Stimulated activated CD4-positive, alpha-beta T cell treated with anti-CD3 and anti-CD28 coated beads, TNF-alpha, amount 100 ng/mL, for 48 hours (primary cell): ENCODE data around the gene COX6B2.

Source experiments
- DNase-seq, 3 donors: peaks; one replicate each; pipeline ENCODE4 v3.0.0-alpha.2; 2020; ENCODE audit warnings: low read depth in 3 of 3

The COX6B2 gene

DNA sequence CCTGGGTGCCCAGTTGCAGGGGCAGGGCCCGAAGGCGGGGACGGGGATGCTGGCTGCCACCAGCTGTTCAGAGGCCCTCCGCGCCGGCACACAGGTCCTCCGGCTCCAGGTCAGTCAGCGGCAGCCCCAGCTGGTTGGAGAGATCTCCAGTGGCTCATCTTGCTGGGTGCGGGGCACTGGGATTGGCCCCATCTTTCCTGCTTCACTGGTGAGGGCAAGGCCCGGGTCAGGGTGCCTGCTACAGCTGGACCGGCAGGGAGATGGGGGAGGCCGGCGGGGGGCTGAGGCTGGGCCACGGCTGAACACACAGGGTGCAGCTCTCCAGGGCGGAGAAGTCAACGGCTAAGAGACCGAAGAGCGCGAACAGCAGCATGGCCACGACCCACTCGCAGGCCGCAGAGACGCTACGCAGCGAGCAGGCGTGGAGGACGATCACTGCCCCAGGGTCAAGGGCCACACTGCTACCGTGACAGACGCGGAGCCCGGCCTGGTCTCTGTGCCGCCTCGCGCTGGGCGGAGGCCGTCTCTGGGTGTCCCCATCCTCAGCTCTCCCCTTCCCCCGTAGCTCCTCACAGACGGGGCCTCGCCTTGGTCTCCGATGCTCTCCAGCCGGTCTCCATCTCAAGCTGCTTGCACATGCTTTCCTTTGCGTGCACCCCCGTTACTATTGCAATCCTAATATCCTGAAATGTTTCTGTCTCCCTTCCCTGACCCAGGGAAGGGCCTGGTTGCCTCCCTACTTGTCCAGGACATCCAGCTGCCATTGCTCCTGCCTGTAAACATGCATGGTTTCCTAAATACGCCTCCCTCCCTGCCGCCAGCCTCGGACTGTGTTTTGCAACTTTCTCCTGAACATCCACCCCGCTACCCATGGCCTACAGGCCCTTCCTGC lies 41.7 kb downstream of the COX6B2 start:
- no peak for DNase-seq

DNA sequence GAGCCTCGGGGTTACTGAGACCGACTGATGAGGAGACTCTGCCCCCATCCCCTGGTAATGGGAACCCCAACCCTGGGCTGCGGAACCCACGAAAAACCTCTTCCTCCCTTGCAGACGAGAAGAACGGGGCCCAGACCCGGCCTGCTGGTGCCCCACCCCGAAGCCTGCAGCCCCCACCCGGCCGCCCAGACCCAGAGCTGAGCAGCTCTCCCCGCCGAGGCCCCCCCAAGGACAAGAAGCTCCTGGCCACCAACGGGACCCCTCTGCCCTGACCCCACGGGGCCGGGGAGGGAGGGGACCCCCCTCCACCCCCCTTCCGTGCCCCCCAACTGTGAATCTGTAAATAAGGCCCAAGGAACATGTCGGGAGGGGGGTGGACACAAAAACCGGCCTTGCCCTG lies 42.7 kb downstream of the COX6B2 start:
- DNase-seq, result no peak

DNA sequence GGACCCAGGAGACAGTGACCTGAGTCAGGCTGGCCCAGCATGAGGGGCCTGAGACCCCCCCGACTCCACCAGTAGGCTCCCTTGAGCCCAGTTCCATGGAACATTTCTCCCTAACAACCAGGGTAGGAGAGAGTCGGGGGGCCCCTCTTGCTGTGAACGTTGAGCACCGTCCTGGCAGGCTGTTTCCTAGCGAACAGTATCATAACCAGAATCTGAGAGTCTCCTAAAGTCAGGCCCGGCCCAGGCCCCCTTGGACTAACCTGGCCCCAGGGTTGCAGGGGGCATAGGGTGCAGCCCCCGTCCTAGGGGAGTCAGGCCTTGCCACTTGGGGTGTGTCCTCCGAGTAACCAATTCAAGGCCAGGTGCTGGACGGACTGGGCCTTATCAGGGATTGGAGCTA lies 43.1 kb downstream of the COX6B2 start:
- DNase-seq, result no peak

DNA sequence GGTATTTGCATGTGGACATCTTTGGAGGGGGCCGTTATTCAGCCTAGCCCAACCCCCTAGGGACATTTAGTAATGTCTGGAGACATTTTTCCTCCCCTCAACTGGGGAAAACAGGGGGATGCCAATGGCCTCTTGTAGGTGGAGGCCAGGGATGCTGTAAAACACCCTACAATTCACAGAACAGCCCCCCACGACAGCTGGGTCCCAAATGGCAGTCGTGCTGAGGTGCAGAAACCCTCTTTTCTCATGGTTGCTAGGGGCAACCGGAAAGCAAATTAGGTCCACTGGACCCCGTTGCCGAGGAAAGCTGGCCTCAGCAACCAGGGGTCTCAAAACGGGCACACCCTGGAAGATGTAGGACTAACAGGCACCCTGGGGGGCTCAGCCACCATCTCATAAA lies 44.0 kb downstream of the COX6B2 start:
- DNase-seq, result no peak

DNA sequence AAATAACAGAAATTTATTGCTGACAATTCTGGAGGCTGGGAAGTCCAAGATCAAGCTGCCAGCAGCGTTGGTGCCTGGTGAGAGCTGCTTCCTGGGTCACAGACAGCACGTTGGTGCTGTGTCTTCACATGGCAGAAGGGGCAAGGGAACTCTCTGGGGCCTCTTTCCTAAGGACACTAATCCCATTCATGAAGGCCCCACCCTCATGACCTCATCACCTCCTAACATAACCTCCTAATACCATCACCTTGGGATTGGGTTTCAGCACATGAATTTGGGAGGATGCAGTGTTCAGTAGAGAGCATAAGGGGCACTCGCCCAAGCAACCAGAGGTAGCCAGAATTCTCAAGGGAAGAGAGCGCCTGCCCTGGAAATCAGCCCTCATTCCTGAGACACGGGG lies 45.1 kb downstream of the COX6B2 start:
- DNase-seq, result no peak

DNA sequence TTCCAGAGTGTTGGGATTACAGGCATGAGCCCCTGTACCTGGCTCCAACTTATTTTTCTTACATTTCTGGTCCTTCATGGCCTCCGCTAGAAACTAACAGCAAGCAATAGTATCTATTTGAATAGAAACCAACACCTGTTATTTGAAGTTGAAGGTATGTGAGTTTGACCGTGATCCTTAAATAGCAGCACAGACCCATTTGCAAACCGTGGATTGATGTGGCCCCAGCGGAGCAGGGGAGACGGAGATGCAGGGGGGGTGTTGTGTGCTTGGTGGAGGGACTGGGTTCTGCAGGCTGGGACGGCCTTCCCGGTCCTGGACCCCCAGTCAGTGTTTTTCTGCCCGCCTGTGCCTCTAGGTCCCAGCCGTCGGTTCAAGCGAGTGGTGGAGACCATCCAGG lies 46.2 kb downstream of the COX6B2 start:
- no peak for DNase-seq

DNA sequence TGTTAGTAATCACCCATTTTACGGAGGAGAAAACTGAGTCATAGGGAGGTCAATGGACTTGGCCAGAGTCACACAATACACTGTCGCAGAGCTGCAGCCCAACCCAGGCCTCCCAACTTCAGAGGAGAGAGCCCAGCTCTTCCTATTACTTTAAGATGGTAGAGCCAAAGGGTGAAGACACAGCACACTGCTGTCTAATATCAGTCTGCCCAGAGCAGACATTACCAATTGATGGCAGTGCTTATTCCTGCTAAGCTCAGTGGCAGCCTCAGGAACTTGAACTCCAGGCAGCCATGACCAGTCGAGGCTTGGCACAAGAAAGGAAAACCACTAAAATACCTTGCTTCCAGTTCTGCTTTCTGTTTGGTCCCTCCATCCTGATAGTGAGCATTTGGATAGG lies 47.8 kb downstream of the COX6B2 start:
- no peak for DNase-seq

DNA sequence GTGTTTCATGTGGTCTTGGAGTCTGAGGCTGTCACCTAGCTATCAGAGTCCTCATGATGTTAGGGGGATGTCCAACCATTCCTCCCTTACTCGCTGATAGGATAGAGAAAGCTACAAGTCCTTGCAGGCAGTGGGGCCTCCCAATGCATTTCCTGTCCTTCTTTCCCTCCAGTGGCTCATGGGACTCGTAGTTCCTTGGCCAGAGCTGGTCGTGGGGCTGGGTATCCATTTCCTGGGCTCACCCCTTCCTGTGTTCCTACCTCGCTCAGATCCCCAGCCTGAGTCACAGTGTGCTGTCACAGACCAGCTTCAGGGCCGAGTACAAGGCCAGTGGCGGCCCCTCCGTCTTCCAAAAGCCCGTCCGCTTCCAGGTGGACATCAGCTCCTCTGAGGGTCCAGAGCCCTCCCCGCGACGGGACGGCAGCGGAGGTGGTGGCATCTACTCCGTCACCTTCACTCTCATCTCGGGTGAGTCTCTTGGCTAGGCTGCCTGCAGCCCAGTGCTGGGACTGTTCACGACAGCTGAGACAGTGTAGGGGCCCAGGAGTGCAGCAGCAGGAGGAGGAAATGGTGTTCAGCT lies 48.4 kb downstream of the COX6B2 start:
- DNase-seq, result no peak

DNA sequence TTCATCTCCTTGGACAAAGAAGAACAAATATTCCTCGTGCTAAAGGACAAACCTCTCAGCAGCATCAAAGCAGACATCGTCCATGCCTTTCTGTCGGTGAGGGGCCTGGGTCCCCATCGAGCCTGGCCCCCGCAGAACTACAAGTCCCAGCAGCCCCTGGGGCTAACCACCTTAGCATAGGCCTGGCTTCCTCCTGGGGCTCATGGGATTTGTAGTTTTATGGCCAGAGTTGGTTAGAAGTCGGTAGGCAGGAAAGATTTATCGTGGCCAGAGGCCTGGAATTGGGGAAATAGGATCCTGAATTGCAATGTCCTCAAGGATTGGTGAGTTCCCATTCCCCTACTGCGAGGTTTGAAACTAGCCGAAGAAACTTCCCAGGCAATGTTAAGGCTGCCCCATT lies 49.0 kb downstream of the COX6B2 start:
- DNase-seq, result peak in 2 of 3 donors; percentile 16 to 37

DNA sequence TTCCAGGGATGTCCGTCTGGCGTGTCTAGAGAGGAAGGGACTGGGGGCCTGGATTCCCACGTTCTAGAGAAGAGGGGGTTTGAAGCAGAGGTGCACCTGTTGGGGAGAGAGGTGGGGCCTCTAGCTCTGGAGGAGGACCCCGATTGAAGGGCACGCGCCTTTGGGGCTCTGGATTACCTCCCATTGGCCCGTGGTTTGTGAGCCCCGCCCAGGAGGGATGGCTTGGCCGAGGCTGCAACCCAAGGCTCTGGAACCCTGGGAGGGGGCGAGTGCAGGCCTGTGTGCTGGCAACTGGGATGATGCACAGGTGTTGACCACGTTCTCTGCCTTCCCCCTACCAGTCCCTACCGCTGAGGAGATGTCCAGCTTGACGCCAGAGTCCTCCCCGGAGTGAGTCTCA lies 49.5 kb downstream of the COX6B2 start:
- no peak for DNase-seq

DNA sequence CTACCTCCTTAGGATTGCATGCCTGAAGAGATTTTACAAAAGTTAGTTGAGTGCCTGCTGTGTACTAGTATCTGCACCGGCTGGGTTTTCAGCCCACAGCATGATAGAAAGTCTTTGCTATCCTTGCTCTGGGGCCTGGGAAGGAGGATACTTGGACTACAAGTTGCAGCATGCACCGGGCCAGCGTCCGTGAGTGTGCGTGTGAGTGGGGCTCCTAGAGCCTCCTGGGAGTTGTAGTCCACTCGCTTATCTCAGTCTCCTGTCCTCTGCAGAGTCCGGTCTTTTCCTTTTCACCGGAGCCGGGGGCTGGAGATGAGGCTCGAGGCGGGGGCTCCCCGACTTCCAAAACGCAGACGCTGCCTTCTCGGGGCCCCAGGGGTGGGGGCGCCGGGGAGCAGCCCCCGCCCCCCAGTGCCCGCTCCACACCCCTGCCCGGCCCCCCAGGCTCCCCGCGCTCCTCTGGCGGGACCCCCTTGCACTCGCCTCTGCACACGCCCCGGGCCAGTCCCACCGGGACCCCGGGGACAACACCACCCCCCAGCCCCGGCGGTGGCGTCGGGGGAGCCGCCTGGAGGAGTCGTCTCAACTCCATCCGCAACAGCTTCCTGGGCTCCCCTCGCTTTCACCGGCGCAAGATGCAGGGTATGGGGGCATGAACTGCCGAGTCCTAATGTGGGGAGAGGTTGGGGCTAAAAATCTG lies 50.1 kb downstream of the COX6B2 start:
- DNase-seq, result peak in 1 of 3 donors; percentile 21

DNA sequence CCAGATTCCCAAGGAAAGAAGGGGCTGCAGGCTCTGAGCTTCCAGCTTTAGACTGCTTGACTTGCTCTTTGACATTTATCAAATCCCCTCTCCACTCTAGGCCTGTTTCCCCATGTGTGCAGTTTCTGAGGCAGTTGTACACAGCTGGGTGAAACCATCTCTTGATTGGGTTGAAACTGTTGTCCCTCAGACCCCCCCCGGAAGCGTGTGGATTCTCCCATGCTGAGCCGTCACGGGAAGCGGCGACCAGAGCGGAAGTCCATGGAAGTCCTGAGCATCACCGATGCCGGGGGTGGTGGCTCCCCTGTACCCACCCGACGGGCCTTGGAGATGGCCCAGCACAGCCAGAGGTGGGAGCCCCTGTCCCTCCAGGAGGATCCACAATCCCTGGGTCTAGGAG lies 51.0 kb downstream of the COX6B2 start:
- no peak for DNase-seq

DNA sequence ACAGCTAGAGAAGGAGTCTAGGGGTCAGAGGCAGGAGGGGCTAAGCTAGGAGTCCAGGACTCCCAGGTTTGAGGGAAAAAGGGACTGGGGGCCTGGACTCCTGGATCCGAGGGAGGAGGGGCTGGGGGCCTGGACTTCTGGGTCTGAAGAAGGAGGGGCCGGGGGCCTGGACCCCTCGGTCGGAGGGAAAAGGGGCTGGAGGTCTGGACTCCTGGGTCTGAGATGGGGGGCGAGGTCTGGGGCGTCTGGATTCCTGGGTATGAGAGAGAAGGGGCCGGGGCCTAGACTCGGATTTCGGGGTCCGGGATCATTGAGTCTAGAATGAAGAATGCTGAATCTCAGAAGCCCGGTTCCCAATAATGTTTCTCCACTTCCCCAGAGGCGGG lies 52.2 kb downstream of the COX6B2 start:
- DNase-seq, result no peak

DNA sequence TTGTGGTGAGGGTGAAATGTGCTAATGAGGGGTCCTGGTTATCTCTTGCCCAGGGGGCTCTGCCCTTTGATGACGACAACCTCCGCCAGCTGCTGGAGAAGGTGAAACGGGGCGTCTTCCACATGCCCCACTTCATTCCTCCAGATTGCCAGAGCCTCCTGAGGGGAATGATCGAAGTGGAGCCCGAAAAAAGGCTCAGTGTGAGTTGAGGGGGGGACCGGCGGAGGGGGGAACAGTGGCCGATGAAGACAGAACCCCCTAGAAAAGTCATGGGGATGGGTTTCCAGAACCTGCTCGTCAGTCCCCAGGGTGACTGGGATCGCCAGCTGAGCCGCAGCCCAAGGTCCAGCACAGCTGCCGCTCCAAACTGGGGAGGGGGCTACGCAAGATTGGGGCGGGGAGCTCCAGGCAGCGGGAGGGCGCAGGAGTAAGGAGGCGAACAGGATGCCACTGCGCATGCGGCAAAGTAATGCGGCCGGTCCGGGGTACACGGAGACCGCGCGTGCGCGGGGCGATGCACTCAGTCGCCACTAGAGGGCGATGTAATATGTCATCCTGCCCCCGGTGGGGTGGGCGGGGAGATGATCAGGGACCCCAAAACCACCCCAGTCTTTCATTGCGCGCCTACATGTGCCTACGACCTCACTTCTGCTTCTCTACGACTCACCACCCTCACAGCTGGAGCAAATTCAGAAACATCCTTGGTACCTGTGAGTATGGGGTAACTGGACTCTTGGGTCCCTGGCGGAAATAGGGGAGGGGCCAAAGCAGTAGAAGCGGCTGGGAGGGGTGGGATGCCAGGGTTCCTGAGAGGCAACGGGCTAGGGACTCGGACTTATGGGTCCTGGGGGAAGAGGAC lies 52.8 kb downstream of the COX6B2 start:
- peak; percentile 86 to 96 (median 92) for DNase-seq

DNA sequence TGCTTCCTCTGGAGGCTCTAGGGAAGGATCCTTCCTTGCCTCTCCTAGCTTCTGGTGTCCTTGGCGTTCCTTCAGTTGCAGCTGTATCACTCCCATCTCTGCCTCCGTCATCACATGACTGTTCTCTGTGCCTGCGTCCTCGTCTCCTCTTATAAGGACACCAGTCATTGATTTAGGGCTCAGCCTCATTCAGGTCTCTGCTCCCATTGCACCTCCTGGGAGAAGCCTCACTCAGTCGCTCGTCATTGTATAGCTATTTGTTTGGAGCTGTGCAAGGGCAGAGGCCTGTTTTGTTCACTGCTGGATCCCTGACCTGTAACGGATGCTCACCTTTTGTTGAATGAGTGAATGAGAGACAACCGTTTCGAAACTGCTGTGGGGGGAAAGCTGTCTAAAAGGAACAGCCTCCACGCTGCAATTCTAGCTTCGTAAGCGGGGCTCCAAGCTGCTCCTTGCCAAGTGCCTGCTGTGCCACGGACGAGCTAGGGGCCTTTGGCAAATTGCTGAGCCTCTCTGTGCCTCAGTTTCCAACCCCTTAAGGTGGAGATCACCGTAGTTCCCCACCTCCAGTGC lies 53.5 kb downstream of the COX6B2 start:
- no peak for DNase-seq

DNA sequence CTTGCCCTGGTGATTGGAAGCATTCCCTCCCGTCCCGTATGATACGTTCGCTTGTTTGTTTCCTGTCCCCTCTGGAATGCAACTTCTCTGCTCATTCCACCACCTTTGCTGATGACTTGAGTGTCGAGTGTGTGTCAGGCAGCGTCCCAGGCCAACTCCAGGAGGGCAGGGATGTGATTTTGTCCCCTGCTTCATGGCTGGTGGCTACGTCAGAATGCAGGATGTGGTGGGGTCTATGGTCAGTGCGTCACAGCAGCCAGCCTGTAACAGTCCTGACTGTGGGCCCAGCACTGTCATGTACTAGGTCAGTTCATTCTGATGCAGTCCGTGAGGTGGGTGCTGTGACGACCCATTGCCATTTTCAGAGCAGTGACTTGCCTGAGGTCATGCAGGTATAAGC lies 54.5 kb downstream of the COX6B2 start:
- DNase-seq, result no peak
